ENCODE measurements around the gene TRIM38. TPM values are rescaled to one million over a fixed set of nuclear protein-coding genes. Genes with fewer than 3 reads are reported as not detected.
A peak's percentile ranks its signal among the peaks of the same experiment; 100 is the strongest.

The TRIM38 gene
- total and polyA plus RNA-seq, 2 of the 13 experiments (the other 11 are each of a cell fraction or from before 2014, with no cell fraction given) = 2.5 to 3.1 TPM

DNA sequence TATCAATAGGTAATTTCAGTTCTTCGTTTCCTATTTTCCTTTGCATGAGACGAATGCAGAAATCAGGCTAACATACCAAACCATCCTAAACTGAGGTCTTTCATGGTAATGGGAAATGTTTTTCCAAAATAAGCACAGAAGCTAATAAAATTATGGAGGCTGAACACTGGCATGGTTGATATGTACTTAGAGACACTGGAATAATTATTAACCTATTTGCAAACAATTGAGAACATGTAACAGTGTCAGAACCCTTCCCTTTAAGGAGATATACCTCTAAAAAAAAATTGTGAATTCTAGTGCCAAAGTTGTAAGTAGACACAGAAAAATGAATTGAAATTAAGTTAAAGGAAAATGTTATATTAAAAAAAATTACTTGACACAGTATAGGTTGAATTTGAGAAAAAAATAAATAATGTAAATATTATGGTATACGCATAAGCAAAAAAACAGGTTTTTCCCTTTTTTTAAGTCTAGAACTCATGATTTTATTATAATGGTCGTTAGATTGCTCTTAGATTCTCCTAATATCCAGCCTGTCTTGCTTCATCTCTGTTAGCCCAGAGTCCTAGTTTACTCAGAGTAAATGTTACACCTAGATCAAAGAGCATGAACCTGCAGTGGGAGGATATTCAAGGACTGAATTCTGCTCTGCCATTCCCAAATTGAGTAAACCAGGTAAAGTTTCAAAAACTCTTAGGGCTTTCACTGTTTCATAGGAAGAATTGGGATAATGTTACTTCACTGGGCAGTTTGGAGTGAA is 33.9 kb upstream of the TRIM38 start (continued):
- TF ChIP-seq, protein P1, sequence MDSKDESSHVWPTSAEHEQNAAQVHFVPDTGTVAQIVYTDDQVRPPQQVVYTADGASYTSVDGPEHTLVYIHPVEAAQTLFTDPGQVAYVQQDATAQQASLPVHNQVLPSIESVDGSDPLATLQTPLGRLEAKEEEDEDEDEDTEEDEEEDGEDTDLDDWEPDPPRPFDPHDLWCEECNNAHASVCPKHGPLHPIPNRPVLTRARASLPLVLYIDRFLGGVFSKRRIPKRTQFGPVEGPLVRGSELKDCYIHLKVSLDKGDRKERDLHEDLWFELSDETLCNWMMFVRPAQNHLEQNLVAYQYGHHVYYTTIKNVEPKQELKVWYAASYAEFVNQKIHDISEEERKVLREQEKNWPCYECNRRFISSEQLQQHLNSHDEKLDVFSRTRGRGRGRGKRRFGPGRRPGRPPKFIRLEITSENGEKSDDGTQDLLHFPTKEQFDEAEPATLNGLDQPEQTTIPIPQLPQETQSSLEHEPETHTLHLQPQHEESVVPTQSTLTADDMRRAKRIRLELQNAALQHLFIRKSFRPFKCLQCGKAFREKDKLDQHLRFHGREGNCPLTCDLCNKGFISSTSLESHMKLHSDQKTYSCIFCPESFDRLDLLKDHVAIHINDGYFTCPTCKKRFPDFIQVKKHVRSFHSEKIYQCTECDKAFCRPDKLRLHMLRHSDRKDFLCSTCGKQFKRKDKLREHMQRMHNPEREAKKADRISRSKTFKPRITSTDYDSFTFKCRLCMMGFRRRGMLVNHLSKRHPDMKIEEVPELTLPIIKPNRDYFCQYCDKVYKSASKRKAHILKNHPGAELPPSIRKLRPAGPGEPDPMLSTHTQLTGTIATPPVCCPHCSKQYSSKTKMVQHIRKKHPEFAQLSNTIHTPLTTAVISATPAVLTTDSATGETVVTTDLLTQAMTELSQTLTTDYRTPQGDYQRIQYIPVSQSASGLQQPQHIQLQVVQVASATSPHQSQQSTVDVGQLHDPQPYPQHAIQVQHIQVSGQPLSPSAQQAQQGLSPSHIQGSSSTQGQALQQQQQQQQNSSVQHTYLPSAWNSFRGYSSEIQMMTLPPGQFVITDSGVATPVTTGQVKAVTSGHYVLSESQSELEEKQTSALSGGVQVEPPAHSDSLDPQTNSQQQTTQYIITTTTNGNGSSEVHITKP (CRISPR knock-in tag; IDR thresholded peaks at IDR 0.05; ENCODE audit: low read depth) = no peak
- peak; percentile 87; the same call in 1 of the 2 replicates for TF ChIP-seq ZFP36L1 (CRISPR knock-in tag; IDR thresholded peaks at IDR 0.05)
- TF ChIP-seq, protein P2, sequence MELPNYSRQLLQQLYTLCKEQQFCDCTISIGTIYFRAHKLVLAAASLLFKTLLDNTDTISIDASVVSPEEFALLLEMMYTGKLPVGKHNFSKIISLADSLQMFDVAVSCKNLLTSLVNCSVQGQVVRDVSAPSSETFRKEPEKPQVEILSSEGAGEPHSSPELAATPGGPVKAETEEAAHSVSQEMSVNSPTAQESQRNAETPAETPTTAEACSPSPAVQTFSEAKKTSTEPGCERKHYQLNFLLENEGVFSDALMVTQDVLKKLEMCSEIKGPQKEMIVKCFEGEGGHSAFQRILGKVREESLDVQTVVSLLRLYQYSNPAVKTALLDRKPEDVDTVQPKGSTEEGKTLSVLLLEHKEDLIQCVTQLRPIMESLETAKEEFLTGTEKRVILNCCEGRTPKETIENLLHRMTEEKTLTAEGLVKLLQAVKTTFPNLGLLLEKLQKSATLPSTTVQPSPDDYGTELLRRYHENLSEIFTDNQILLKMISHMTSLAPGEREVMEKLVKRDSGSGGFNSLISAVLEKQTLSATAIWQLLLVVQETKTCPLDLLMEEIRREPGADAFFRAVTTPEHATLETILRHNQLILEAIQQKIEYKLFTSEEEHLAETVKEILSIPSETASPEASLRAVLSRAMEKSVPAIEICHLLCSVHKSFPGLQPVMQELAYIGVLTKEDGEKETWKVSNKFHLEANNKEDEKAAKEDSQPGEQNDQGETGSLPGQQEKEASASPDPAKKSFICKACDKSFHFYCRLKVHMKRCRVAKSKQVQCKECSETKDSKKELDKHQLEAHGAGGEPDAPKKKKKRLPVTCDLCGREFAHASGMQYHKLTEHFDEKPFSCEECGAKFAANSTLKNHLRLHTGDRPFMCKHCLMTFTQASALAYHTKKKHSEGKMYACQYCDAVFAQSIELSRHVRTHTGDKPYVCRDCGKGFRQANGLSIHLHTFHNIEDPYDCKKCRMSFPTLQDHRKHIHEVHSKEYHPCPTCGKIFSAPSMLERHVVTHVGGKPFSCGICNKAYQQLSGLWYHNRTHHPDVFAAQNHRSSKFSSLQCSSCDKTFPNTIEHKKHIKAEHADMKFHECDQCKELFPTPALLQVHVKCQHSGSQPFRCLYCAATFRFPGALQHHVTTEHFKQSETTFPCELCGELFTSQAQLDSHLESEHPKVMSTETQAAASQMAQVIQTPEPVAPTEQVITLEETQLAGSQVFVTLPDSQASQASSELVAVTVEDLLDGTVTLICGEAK (IDR thresholded peaks at IDR 0.05) = no peak
- TF ChIP-seq, protein P2 (CRISPR knock-in tag; IDR thresholded peaks at IDR 0.05) = no peak
- no peak for TF ChIP-seq PTBP1 (IDR thresholded peaks at IDR 0.05; ENCODE audit: low read depth, low read length, poor library complexity, severe bottlenecking)
- peak; percentile 93 for TF ChIP-seq RXRB (CRISPR knock-in tag; IDR thresholded peaks at IDR 0.05; ENCODE audit: borderline replicate concordance)
- TF ChIP-seq ZNF7 (CRISPR knock-in tag; IDR thresholded peaks at IDR 0.05) = no peak
- TF ChIP-seq, protein P3, sequence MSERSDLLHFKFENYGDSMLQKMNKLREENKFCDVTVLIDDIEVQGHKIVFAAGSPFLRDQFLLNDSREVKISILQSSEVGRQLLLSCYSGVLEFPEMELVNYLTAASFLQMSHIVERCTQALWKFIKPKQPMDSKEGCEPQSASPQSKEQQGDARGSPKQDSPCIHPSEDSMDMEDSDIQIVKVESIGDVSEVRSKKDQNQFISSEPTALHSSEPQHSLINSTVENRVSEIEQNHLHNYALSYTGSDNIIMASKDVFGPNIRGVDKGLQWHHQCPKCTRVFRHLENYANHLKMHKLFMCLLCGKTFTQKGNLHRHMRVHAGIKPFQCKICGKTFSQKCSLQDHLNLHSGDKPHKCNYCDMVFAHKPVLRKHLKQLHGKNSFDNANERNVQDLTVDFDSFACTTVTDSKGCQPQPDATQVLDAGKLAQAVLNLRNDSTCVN (CRISPR knock-in tag; IDR thresholded peaks at IDR 0.05; ENCODE audit: borderline replicate concordance) = no peak
- peak; percentile 93 for TF ChIP-seq ZNF614 (CRISPR knock-in tag; IDR thresholded peaks at IDR 0.05; ENCODE audit: borderline replicate concordance)
- peak; percentile 82; the same call in 1 of the 2 replicates for TF ChIP-seq KLF9 (CRISPR knock-in tag; IDR thresholded peaks at IDR 0.05; ENCODE audit: low read depth)
- peak in 1 of 2 experiments; percentile 13; a peak in 1 of 4 replicates for TF ChIP-seq NR2F1 (CRISPR knock-in tag; IDR thresholded peaks at IDR 0.05)
- TF ChIP-seq FOXK2 (IDR thresholded peaks at IDR 0.05) = no peak
- TF ChIP-seq, protein P4, sequence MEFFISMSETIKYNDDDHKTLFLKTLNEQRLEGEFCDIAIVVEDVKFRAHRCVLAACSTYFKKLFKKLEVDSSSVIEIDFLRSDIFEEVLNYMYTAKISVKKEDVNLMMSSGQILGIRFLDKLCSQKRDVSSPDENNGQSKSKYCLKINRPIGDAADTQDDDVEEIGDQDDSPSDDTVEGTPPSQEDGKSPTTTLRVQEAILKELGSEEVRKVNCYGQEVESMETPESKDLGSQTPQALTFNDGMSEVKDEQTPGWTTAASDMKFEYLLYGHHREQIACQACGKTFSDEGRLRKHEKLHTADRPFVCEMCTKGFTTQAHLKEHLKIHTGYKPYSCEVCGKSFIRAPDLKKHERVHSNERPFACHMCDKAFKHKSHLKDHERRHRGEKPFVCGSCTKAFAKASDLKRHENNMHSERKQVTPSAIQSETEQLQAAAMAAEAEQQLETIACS (CRISPR knock-in tag; IDR thresholded peaks at IDR 0.05) = no peak
- TF ChIP-seq CBFB (CRISPR knock-in tag; IDR thresholded peaks at IDR 0.05) = no peak
